ENCODE measurements around the gene FRMPD3.

Gene FRMPD3

DNA sequence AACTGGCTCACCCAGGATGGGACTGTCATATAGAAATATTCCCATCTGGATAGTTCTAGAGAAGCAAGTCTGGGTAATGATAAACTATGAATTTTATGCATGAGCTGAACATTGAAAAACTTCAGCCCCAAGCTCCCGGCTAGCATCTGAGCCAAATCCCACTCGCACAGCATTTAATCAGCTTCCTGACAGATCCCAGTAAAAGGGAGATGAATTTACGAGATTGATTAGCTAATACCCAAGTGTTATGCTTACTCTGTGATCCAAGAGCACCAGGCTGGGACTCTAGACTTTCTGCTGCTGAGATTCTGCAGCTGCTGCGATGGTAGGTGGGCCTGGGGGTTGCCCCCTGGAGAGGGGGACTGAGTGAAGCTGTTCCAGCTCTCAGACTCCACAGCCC, 28.0 kb downstream of the FRMPD3 start:
- TF ChIP-seq ZNF274 (IDR thresholded peaks at IDR 0.05; ENCODE audit: low read depth, low read length) (no peak), YY1 (IDR thresholded peaks at IDR 0.05; ENCODE audit: insufficient read depth, insufficient read length) (no peak), SUZ12 (IDR thresholded peaks at IDR 0.05; ENCODE audit: extremely low read depth, insufficient read depth, insufficient read length) (no peak)
- Histone ChIP-seq H3K4me1 (ENCODE audit: insufficient read depth, insufficient read length) (no peaks in the 10 kb centered on the region), H3K27me3 (ENCODE audit: insufficient read depth, insufficient read length) (no peaks in the 10 kb centered on the region), H3K36me3 (ENCODE audit: insufficient read depth, insufficient read length, low read length) (no peaks in the 10 kb centered on the region), H3K9ac (ENCODE audit: insufficient read length, low read depth) (no peak overlapping the region), H3K4me3 (ENCODE audit: insufficient read length, low read depth) (no peak overlapping the region), H3K9me3 (ENCODE audit: insufficient read depth, low read length) (no peaks in the 10 kb centered on the region)
- no peak for DNase-seq (ENCODE audit: low read depth, low spot score)

DNA sequence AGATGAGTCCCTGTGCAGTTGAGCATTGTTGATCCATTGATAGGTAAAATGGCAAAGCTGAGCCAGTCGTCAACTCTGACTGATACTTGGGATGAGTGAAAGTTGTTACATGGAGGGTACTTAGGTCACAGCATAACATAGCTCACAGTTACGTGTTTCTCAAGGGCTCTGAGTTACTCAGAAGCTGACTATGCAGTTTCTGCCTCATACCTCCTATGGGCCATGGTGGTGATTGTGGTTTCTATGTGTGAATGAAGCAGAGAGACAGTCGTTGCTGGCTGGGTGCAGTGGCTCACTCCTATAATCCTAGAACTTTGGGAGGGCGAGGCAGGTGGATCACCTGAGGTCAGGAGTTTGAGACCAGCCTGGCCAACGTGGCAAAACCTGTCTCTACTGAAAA, 30.8 kb downstream of the FRMPD3 start:
- TF ChIP-seq SUZ12 (IDR thresholded peaks at IDR 0.05; ENCODE audit: extremely low read depth, insufficient read depth, insufficient read length) (no peak), ZNF274 (IDR thresholded peaks at IDR 0.05; ENCODE audit: low read depth, low read length) (no peak), YY1 (IDR thresholded peaks at IDR 0.05; ENCODE audit: insufficient read depth, insufficient read length) (no peak)
- Histone ChIP-seq H3K36me3 (ENCODE audit: insufficient read depth, insufficient read length, low read length) (no peaks in the 10 kb centered on the region), H3K4me1 (ENCODE audit: insufficient read depth, insufficient read length) (peaks cover 10% of the 10 kb centered on the region), H3K4me3 (ENCODE audit: insufficient read length, low read depth) (no peak overlapping the region), H3K9ac (ENCODE audit: insufficient read length, low read depth) (no peak overlapping the region), H3K9me3 (ENCODE audit: insufficient read depth, low read length) (no peaks in the 10 kb centered on the region), H3K27me3 (ENCODE audit: insufficient read depth, insufficient read length) (no peaks in the 10 kb centered on the region)
- no peak for DNase-seq (ENCODE audit: low read depth, low spot score)

DNA sequence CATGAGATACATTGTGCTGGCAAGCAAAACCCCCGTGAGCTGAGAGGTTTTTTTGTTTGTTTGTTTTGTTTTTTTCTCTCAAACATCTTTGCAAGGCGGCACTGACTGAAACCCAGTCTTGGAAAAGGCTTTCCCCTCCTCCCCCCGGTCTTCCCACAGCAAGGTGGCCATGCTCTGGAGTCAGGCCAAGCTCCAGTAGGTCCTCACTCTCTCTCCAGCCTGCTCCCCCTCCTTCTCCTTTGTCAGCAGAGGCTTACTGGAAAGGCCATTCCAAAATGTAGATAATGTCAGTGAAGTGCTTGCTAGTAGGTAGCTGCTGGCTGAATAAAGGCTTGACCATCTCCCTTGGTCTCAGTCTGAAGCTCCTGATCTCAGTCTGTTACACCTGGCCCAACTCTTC, 32.6 kb downstream of the FRMPD3 start:
- peaks cover 10% of the 10 kb centered on the region for H3K4me1 ChIP-seq (ENCODE audit: insufficient read depth, insufficient read length)
- DNase-seq (ENCODE audit: low read depth, low spot score): no peak
- H3K27me3 ChIP-seq (ENCODE audit: insufficient read depth, insufficient read length): no peaks in the 10 kb centered on the region
- no peaks in the 10 kb centered on the region for H3K9me3 ChIP-seq (ENCODE audit: insufficient read depth, low read length)
- no peak overlapping the region for H3K9ac ChIP-seq (ENCODE audit: insufficient read length, low read depth)
- no peak for TF ChIP-seq SUZ12 (IDR thresholded peaks at IDR 0.05; ENCODE audit: extremely low read depth, insufficient read depth, insufficient read length)
- TF ChIP-seq ZNF274 (IDR thresholded peaks at IDR 0.05; ENCODE audit: low read depth, low read length): no peak
- no peak for TF ChIP-seq YY1 (IDR thresholded peaks at IDR 0.05; ENCODE audit: insufficient read depth, insufficient read length)
- no peak overlapping the region for H3K4me3 ChIP-seq (ENCODE audit: insufficient read length, low read depth)
- no peaks in the 10 kb centered on the region for H3K36me3 ChIP-seq (ENCODE audit: insufficient read depth, insufficient read length, low read length)

DNA sequence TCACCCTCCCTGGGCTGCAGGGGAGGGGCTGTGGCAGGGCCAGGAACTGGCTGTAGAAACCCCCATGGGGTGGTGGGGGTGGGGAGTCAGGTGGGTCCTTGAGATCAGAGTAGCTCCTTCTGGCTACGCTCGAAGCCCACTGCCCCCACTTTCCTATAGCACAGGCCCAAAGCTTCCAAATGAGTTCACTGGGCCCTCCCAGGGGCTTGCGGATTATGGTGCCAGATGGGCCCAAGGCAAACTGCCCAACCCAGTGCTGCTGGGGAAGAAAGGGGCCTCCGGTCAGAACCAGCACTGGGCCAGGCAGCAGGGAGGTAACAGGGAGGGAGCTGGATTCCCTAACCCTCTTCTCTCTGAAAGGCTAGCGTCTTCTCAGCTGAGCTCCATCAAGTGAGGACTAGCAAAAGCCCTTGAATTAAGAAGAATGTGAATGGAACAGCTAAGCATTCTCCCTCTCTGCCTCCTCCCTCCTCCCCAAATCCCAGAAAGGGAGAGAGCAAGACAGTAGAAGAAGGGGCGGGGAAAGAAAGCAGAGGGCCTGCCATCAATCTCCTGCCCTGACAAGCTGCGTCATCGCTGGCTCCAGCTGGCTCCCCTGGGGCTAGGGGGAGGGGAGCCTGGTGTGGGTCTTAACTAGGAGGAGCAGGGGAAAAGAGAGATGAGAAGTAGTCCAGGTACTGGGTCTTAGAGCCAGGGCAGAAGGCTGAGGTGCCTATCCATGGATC, 34.7 kb downstream of the FRMPD3 start:
- Histone ChIP-seq H3K27me3 (ENCODE audit: insufficient read depth, insufficient read length) (no peaks in the 10 kb centered on the region), H3K9me3 (ENCODE audit: insufficient read depth, low read length) (no peaks in the 10 kb centered on the region), H3K9ac (ENCODE audit: insufficient read length, low read depth) (no peak overlapping the region), H3K4me3 (ENCODE audit: insufficient read length, low read depth) (no peak overlapping the region), H3K36me3 (ENCODE audit: insufficient read depth, insufficient read length, low read length) (no peaks in the 10 kb centered on the region), H3K4me1 (ENCODE audit: insufficient read depth, insufficient read length) (peaks cover 10% of the 10 kb centered on the region)
- peak; percentile 44 for DNase-seq (ENCODE audit: low read depth, low spot score)
- TF ChIP-seq SUZ12 (IDR thresholded peaks at IDR 0.05; ENCODE audit: extremely low read depth, insufficient read depth, insufficient read length): no peak
- no peak for TF ChIP-seq YY1 (IDR thresholded peaks at IDR 0.05; ENCODE audit: insufficient read depth, insufficient read length)
- no peak for TF ChIP-seq ZNF274 (IDR thresholded peaks at IDR 0.05; ENCODE audit: low read depth, low read length)

DNA sequence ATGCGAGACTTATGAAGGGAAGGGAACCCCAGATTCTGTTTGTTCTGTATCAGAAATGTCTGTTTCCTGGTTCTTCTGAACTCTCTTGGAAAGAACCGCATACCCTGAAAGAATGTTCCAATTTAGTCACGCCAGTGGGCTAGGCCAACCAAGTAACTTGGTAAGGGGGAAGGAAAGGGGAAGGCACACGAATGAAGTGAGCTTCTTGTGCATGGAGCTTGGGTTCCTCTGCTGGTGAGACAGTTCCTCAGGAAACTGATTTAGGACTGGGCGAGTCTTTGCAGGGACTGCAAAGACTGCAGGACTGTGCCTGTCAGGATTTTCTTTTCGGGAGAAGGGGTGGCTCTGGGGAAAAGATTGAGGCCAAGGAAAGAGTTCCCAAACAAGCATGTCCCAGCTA, 35.6 kb downstream of the FRMPD3 start:
- Histone ChIP-seq H3K4me3 (ENCODE audit: insufficient read length, low read depth) (no peak overlapping the region), H3K36me3 (ENCODE audit: insufficient read depth, insufficient read length, low read length) (no peaks in the 10 kb centered on the region), H3K9me3 (ENCODE audit: insufficient read depth, low read length) (no peaks in the 10 kb centered on the region), H3K9ac (ENCODE audit: insufficient read length, low read depth) (no peak overlapping the region), H3K27me3 (ENCODE audit: insufficient read depth, insufficient read length) (no peaks in the 10 kb centered on the region), H3K4me1 (ENCODE audit: insufficient read depth, insufficient read length) (peaks cover 10% of the 10 kb centered on the region)
- no peak for DNase-seq (ENCODE audit: low read depth, low spot score)
- TF ChIP-seq ZNF274 (IDR thresholded peaks at IDR 0.05; ENCODE audit: low read depth, low read length) (no peak), SUZ12 (IDR thresholded peaks at IDR 0.05; ENCODE audit: extremely low read depth, insufficient read depth, insufficient read length) (no peak), YY1 (IDR thresholded peaks at IDR 0.05; ENCODE audit: insufficient read depth, insufficient read length) (no peak)

DNA sequence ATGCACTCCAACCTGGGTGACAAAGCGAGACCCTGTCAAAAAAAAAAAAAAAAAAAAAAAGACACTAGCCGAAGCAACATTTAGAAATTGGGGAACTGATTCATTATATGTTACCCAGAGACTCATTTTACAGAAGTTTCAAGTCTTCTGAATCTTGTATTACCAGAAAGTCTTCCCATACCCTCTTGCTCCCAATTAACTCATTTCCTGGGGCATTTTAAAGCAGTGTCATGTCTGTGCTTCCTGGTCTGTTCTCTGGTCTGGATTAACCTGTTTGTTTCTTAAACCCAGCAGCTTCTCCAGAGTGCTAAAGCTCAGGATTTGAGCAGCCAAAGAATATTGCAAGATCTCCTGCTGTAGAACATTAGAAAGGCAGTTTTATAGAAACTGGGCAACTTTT, 43.7 kb downstream of the FRMPD3 start:
- Histone ChIP-seq H3K4me3 (ENCODE audit: insufficient read length, low read depth) (no peak overlapping the region), H3K27me3 (ENCODE audit: insufficient read depth, insufficient read length) (no peaks in the 10 kb centered on the region), H3K36me3 (ENCODE audit: insufficient read depth, insufficient read length, low read length) (no peaks in the 10 kb centered on the region), H3K4me1 (ENCODE audit: insufficient read depth, insufficient read length) (no peaks in the 10 kb centered on the region), H3K9me3 (ENCODE audit: insufficient read depth, low read length) (no peaks in the 10 kb centered on the region), H3K9ac (ENCODE audit: insufficient read length, low read depth) (no peak overlapping the region)
- no peak for DNase-seq (ENCODE audit: low read depth, low spot score)
- TF ChIP-seq SUZ12 (IDR thresholded peaks at IDR 0.05; ENCODE audit: extremely low read depth, insufficient read depth, insufficient read length) (no peak), ZNF274 (IDR thresholded peaks at IDR 0.05; ENCODE audit: low read depth, low read length) (no peak), YY1 (IDR thresholded peaks at IDR 0.05; ENCODE audit: insufficient read depth, insufficient read length) (no peak)

DNA sequence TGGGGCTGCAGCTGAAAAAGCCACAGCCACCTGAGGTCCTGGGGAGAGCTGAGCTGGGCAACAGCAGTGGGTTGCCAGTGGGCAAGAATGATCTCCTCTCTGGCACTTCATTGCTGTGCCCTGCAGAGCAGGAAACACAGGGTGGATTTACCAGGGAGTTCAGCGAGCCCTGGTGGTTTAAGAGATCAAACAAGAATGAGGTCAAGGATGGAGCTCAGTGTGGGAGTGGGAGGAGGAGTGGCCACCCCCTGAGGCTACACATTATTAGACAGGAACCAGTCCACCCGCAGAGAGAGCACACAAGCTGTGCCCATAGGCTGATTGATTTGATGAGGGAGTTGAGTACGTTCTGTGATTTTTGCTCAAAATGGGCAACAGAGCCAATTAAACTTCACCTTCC, 47.3 kb downstream of the FRMPD3 start:
- H3K9ac ChIP-seq (ENCODE audit: insufficient read length, low read depth): no peak overlapping the region
- no peaks in the 10 kb centered on the region for H3K27me3 ChIP-seq (ENCODE audit: insufficient read depth, insufficient read length)
- no peak for TF ChIP-seq YY1 (IDR thresholded peaks at IDR 0.05; ENCODE audit: insufficient read depth, insufficient read length)
- TF ChIP-seq SUZ12 (IDR thresholded peaks at IDR 0.05; ENCODE audit: extremely low read depth, insufficient read depth, insufficient read length): no peak
- no peak for TF ChIP-seq ZNF274 (IDR thresholded peaks at IDR 0.05; ENCODE audit: low read depth, low read length)
- H3K4me3 ChIP-seq (ENCODE audit: insufficient read length, low read depth): no peak overlapping the region
- DNase-seq (ENCODE audit: low read depth, low spot score): no peak
- H3K36me3 ChIP-seq (ENCODE audit: insufficient read depth, insufficient read length, low read length): no peaks in the 10 kb centered on the region
- H3K9me3 ChIP-seq (ENCODE audit: insufficient read depth, low read length): no peaks in the 10 kb centered on the region
- no peaks in the 10 kb centered on the region for H3K4me1 ChIP-seq (ENCODE audit: insufficient read depth, insufficient read length)

Data from NT2/D1 (cell line).